AG04449 (cell line): ENCODE results near the gene YTHDF1.
"Not testable (repeated sequence)": the region's sequence is repeated elsewhere in the genome, so short reads cannot be mapped to it uniquely, and the experiment has no call there.

Experiments used
- CTCF ChIA-PET: fragments of 350-600 bp; formaldehyde crosslinking; extraction: SDS; loops from one replicate; lab custom pipeline; 2021; ENCODE audit warnings: antibody characterized with exemption; lab: Yijun Ruan, JAX
- POLR2A ChIA-PET: fragments of 400-600, 350-600 bp; formaldehyde crosslinking; extraction: SDS; loops from one replicate; lab custom pipeline; 2020; ENCODE audit warnings: antibody characterized with exemption, inconsistent platforms; lab: Yijun Ruan, JAX
- DNase-seq: peaks from one replicate; pipeline ENCODE4 v3.0.0-alpha.2; 2010; ENCODE audit warnings: low read depth, low spot score
- H3K4me3 ChIP-seq: 2 replicates; pipeline ENCODE4 v1.5.1; 2011; ENCODE audit warnings: low read depth, mild to moderate bottlenecking, control low read depth, low read length
- TF ChIP-seq, protein P1 (sequence below): IDR thresholded peaks from one replicate; pipeline ENCODE4 v1.5.1; 2011; ENCODE audit warnings: mild to moderate bottlenecking, moderate library complexity, low read length, control low read depth, inconsistent platforms; ENCODE audit not compliant: insufficient read depth; ENCODE audit errors: missing control alignments

The YTHDF1 gene

DNA sequence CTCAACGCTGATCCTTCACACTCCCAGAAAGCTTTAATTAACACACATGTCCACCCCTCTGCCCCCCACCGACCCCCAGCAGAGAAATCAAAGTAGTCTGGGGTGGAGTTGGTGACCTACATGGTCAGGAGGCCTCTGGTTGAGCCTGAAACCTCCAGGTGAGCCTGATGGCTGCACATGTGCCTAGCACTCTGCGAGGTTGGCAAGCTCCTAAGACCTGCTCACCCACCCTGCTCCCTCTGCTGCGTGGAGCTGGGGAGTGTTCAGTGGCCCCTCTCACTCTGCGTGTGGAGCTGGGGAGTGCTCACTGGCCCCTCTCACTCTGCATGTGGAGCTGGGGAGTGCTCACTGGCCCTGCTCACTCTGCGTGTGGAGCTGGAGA lies 7.9 kb upstream of the YTHDF1 start:
- ChIA-PET CTCF (interaction anchor here (0.8 to 6.9 kb wide), 38 partner anchors 11 to 897 kb away, joined by 3 to 142 read pairs (median 6); partner anchors contain the start of genes ARFGAP1, BIRC7, COL20A1 and NKAIN4), POLR2A (interaction anchor here (0.8 to 1.8 kb wide), 5 partner anchors 9 to 85 kb away, joined by 3 to 6 read pairs (median 4); partner anchors contain the start of gene ARFGAP1)
- TF ChIP-seq, protein P1, sequence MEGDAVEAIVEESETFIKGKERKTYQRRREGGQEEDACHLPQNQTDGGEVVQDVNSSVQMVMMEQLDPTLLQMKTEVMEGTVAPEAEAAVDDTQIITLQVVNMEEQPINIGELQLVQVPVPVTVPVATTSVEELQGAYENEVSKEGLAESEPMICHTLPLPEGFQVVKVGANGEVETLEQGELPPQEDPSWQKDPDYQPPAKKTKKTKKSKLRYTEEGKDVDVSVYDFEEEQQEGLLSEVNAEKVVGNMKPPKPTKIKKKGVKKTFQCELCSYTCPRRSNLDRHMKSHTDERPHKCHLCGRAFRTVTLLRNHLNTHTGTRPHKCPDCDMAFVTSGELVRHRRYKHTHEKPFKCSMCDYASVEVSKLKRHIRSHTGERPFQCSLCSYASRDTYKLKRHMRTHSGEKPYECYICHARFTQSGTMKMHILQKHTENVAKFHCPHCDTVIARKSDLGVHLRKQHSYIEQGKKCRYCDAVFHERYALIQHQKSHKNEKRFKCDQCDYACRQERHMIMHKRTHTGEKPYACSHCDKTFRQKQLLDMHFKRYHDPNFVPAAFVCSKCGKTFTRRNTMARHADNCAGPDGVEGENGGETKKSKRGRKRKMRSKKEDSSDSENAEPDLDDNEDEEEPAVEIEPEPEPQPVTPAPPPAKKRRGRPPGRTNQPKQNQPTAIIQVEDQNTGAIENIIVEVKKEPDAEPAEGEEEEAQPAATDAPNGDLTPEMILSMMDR: no peak
- no peak for DNase-seq
- H3K4me3 ChIP-seq: no peak overlapping the region

DNA sequence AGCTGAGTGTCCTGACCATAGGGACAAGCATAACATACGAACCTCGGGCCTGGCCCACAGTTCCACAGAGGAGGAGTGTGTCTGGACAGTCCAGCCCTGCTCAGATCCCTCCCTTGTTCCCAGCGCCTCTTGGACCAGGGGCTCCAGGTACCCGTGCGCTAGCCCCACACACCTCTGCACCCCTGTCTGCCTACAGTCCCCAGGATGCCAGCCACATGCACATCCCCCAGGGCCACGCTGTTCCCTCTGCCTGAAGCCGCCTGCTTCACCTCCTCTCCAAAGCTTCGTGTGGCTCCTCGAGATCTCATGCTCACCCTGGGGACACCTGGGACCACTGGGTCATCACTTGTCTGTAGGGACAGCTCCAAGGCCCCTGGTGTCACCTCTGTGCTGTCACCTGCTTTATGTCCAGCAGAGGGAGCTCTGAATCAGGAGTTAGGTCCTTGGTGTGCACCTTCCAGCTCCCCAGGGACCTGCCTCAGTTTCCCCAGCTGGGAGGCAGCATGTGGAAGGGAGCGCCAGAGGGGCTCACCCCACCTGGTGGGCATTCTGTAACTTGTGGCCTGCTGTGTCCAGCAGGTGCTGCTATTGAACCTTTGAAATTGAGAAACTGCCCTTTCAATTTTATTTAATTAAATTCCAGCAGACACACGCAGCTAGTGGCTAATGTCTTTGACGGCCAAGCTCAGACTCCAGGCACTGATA lies 7.3 kb upstream of the YTHDF1 start:
- H3K4me3 ChIP-seq: no peak overlapping the region
- POLR2A ChIA-PET: interaction anchor here (1.1 to 1.8 kb wide), 4 partner anchors 9 to 86 kb away, joined by 3 to 6 read pairs (median 4); partner anchors contain the start of gene ARFGAP1
- TF ChIP-seq, protein P1: peak; percentile 70
- no peak for DNase-seq
- CTCF ChIA-PET: interaction anchor here (0.8 to 6.9 kb wide), 40 partner anchors 10 to 898 kb away, joined by 3 to 142 read pairs (median 6); partner anchors contain the start of genes ARFGAP1, BIRC7, COL20A1 and NKAIN4

DNA sequence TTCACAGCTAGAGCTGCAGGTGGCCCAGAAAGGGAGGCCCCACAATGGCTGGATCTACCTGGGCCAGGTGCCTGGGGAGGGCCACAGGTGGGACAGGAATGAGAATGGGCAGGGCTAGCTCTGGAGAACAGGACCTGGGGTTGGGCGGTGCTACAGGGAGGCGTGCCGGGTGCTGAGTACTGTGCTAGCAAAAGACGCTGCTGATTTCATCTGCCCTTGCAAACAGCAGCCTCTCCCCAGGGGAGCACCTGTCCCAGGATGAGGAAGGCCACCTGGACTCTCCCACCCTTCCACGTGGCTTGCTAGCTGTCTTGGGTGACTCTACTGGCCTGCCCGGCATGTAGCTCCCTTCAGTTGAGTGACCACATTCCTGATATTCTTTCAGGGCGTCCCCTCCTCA lies 6.6 kb upstream of the YTHDF1 start:
- TF ChIP-seq, protein P1: no peak
- H3K4me3 ChIP-seq: no peak overlapping the region
- CTCF ChIA-PET: interaction anchor here (1.0 to 6.9 kb wide), 23 partner anchors 9 to 159 kb away, joined by 3 to 142 read pairs (median 17); partner anchors contain the start of genes ARFGAP1, BIRC7, COL20A1 and NKAIN4
- POLR2A ChIA-PET: no interaction called here
- no peak for DNase-seq

DNA sequence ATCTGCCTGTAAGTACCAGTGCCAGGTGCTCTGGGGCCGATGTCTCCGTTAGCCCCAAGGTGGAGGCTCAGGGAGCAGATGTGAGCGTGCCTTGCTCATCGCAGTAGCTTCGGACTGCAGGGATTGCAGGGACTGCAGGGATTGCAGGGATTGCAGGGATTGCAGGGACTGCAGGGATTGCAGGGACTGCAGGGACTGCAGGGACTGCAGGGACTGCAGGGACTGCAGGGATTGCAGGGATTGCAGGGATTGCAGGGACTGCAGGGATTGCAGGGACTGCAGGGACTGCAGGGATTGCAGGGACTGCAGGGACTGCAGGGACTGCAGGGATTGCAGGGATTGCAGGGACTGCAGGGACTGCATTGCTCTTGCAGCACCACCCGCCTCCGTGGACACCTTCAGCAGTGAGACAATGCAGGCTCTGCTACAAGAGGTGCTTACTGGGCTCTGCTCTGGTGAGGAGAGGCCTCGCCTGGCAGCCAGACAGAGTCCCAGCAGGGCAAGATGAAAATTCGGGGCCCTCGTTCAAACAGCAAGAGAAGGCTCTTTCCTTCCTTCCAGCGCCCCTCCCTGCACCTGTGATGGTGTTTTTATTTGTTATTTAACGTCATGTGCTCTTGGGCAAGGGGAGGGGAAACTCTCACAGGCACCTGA lies 5.6 kb upstream of the YTHDF1 start:
- H3K4me3 ChIP-seq, DNase-seq, POLR2A ChIA-PET: not testable (repeated sequence)
- CTCF ChIA-PET: interaction anchor here (0.9 to 1.7 kb wide), 4 partner anchors 9 to 88 kb away, joined by 3 to 13 read pairs (median 5); partner anchors contain the start of gene COL20A1

DNA sequence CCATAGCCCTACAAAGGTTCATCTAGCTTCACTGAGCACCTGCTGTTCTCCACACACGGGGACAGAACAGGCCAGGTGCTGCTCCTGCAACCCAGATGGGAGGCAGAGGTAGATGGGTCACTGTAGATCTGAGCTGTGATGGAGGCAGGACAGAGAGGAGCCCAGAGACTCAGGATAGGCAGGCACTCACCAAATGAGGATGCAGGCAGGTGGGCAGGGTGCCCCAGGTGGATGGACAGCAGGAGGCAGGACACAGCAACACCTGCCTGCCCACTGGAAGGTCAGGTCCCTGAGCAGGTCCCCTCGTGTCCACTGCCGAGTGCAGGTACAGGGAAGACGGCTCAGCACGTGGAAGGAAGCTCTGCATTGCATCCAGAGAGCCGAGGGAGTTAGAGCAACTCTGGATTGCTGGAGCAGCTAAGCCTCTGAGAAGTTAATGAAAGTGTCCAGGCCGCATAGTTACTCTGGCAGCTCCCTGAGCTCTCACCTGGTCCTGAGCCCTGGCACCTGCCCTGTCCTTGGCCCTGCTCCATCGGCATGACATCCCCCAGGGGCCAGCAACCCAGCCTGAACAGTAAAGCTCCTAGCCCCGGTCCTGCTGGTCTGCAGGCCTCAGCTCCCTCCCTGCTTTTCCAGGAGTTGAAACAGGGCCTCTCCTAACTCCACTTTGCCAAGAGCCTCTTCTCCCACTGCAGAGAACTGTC lies 4.9 kb upstream of the YTHDF1 start:
- TF ChIP-seq, protein P1: no peak
- ChIA-PET POLR2A (no interaction called here), CTCF (interaction anchor here (0.7 to 1.7 kb wide), 6 partner anchors 9 to 89 kb away, joined by 3 to 13 read pairs (median 3); partner anchors contain the start of gene COL20A1)
- no peak overlapping the region for H3K4me3 ChIP-seq
- DNase-seq: no peak

DNA sequence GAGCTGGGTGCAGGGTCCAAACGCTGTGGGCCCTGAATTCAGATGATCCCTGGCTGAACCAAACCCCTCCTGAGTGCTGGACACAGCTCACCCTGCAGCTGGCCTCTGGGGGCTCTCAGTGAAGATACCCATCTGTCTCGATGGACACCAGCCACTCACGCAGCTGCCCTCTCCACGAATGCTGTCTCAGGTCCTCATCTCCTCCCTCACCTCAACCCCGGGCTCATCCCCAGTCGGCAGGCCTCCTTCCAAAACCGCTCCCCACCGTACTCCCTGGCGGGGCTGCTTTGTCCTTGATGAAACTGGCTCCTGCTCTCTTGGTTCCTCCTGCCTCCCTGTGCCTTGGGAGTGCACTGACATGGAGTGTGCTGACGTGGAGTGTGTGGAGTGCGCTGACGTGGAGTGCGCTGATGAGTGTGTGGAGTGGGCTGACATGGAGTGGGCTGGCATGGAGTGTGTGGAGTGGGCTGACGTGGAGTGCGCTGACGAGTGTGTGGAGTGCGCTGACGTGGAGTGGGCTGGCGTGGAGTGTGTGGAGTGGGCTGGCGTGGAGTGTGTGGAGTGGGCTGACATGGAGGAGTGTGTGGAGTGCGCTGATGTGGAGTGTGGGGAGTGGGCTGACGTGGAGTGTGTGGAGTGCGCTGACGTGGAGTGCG lies 4.1 kb upstream of the YTHDF1 start:
- ChIA-PET CTCF (interaction anchor here (0.8 to 2.6 kb wide), 6 partner anchors 9 to 72 kb away, joined by 3 to 17 read pairs (median 7); partner anchors contain the start of gene COL20A1), POLR2A (no interaction called here)
- H3K4me3 ChIP-seq: no peak overlapping the region
- TF ChIP-seq, protein P1: no peak
- no peak for DNase-seq
